GM21390 (cell line): ENCODE data around the gene CEBPE.
"Not testable (repeated sequence)": the region's sequence is repeated elsewhere in the genome, so short reads cannot be mapped to it uniquely, and the experiment has no call there.

Source experiments
- ATAC-seq: cut with Tn5 transposase; IDR thresholded peaks from one replicate; pipeline ENCODE4 v1.9.1; 2021; ENCODE audit not compliant: unreplicated experiment

The CEBPE gene

DNA sequence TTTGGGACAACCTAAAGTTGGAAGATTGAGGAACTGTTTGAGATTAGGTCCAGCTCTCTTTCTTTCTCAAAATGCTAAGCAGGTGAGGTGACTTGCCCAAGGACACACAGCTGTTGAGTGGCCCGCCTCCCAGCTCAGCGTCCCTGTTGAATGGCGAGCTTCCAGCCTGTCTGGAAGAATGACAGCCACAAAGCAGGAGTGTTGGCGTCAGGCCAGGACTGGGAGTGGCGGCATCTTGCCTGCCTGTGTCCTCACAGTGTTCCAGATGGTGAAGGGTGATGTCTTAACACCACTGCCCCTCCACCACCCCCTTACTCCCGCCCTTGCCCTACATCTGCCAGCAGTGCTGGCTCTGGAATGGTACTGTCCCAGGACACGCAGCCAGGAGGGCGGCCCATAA is 4.4 kb upstream of the CEBPE start:
- ATAC-seq: no peak

DNA sequence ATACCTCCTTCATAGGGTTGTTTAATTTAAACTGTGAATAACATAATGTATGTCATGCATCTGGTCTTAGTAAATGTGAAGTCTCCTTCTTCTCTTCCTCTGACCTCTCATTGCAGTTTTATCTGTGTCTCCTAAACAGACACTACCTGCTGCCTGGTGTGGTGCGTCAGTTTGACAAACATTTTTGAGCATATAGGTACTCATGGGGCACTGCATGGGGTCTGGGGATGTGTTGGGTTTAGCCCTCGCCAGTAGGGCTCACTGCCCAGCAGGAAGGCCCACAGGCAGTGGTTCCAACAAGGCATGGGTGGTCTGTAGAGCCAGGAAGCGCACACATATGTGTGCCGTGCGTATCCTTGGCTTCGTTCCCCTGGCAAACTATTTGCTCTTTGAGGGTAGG is 3.0 kb upstream of the CEBPE start:
- ATAC-seq: no peak

GRCh38 chr14:23121361-23121771 is 2.3 kb upstream of the CEBPE start:
- no peak for ATAC-seq

DNA sequence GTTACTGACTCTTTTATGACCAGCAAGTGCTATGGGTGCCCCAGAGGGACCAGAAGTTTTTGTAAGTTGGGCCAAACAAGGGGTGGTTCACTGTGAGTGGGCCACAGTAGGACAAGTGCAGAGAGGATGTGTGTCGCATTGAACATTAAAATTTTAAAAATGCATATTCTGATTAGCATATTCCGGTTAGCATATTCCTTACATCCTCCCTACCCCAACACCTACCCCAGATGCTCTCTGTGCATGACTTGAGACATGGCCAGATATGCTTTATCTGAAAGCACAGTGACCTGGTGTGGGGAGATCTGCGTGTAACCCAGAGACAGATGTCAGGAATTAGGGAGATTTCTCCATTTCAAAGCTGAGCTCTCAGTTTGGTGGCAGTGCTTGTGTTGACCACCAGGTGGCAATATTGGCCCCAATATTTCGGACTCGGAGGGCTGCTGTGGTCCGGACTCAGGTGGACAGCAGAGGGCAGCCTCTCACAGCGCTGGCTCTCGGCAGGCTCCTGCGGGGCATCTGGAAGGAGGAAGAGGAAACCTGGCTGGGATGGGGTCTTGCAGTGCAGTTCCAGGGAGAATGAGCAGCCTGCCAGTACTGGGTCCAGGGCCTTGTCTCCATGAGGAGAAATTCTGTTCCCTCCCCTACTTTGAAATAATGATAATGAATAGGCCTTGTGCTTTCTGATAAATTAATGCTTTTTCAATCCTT is 1.6 kb upstream of the CEBPE start:
- ATAC-seq: peak; percentile 69

GRCh38 chr14:23119363-23120327 is 590 bp upstream of the CEBPE start:
- ATAC-seq: no peak

DNA sequence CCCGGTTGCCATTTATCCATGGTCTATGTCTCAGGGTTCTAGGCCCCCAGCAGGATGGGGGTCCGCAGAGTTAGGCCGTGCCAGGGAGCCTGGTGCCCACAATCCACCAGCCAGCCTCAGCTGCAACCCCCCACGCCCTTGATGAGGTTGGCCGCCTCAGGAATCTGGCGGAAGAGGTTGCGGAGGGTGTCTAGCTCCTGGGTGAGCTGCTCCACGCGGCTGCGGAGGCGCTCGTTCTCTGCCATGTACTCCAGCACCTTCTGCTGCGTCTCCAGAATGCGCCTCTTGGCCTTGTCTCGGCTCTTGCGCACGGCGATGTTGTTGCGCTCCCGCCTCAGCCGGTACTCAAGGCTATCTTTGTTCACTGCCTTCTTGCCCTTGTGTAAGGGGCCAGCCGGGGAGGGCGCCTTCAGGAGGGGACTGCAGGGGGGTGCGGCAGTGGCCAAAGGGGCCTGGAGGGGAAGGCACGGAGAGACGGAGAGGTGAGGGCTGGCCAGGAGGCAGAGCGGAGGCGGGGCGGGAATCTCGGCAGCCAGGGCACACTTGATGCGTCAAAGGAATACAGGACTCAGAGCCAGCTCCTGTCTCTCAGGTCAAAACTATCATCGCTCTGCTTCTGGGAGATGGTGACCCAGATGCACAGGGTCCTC is 1.6 kb downstream of the CEBPE start:
- ATAC-seq: no peak

DNA sequence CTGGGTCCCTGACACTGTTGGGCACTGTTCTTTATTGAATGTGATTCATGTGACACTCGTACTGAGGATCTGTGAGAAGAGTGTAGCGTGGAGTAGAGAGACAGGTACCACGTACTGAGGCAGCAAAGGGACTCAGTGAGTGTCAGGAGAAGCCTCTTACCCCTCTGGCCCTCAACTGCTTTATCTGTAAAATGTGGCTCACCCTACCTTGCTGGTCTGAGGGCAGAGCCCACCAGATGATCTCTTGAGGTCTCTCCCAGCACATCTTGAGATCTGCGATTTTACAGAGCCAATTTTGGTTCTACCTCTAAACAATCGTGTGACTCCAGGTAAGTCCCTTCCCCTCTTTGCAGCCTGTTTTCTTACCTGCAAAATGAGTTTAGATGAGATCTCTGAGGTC is 3.1 kb downstream of the CEBPE start:
- ATAC-seq: no peak

DNA sequence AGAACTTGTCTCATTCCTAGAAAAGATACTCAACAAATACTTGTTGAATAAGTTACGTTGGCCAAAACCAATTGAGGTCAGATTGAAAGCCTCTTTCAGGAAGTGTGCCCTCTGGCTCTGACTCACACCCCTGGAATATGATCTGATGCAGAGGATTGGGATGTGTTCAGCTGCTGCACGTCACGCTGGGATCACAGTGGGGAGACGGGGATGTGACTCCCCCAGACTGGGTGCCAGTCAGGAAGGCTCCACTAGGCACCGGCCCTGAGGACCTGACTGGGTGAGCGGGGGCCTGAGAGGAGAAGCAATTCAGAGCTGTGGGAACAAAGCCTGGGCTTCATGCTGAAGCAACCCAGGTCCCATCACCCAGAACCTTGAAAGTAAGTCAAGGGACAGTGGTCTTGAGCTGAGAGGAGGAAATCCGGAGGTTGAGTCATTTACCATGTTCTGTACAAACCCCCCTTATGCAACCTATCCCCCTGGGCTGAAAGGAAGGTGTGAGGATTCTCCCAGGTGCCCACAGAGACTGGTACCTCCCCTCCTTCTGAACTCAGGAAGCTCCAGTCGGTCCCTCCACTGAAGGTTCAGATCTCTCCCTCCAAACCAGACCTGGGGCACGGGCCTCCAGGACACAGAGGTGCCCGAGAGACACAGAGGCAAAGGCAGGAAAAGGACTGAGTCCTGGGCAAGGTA is 3.9 kb downstream of the CEBPE start:
- no peak for ATAC-seq

DNA sequence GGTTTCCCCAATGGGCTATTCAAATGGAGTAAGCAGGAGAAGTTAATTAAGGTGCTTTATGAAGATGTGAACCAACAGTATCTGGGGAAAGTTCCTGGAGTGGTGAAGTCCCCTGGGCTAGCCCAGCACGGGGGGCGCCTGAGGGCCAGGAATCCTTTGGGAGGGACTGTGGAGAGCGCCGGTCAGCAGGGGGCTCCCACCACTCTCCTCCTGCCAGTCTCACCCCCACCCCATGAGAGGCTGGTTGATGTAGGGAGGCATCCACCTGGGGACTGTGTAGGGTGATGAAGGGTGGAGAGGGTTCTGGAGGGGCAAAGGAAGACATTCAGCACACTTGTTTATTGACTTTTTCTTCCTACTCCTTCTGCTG is 4.4 kb downstream of the CEBPE start:
- ATAC-seq: no peak

GRCh38 chr14:23114120-23114458 is 5.0 kb downstream of the CEBPE start:
- no peak for ATAC-seq

- ATAC-seq: no peak
Observed at GRCh38 chr14:23113431-23114119, 5.5 kb downstream of the CEBPE start.

GRCh38 chr14:23112359-23113178 is 6.5 kb downstream of the CEBPE start:
- ATAC-seq: no peak

- ATAC-seq: no peak
Observed at GRCh38 chr14:23110579-23111365, 8.3 kb downstream of the CEBPE start.

GRCh38 chr14:23109769-23110168 is 9.3 kb downstream of the CEBPE start:
- no peak for ATAC-seq

DNA sequence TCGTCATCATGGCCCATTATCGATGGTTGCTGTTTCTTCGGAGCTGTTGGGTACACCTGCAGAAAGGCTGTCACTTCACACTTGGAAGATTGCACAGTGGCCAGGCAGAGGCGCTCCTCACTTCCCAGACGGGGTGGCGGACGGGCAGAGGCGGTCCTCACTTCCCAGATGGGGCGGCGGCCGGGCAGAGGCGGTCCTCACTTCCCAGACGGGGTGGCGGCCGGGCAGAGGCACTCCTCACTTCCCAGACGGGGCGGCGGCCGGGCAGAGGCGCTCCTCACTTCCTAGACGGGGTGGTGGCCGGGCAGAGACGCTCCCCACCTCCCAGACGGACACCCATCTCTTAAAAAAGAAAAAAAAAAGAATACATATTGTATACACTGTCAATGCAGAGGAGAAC is 10.9 kb downstream of the CEBPE start:
- ATAC-seq: not testable (repeated sequence)

GRCh38 chr14:23107620-23108019 is 11.4 kb downstream of the CEBPE start:
- ATAC-seq: not testable (repeated sequence)

GRCh38 chr14:23106747-23107045 is 12.4 kb downstream of the CEBPE start:
- ATAC-seq: no peak

DNA sequence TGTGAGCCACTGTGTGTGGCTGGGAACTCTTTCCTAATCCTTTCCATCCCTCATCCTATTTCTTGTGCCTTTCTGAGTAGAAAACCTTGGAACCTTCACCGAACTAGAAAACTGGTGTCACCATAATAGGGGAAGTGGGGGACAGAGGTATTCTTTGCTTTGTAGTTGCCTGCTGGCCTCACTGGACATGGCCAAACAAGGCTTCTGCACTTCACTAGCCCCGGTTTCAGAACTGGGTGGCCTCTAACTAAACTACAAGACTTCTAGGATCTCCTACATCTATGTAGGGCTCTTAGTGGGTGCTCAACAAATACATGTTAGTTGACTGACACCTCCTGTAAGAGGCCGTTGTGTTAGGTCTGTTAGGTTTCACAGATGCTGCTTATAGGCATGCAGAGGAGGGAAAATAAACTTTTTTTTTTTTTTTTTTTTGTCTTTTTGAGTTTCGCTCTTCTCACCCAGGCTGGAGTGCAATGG is 13.7 kb downstream of the CEBPE start:
- ATAC-seq: no peak
